SK-N-SH (cell line): ENCODE results near the gene VAMP1. TPM values are rescaled to one million over a fixed set of nuclear protein-coding genes. Genes with fewer than 3 reads are reported as not detected.

ENCODE experiments used
- CTCF ChIA-PET: fragments of 300-600, 350-600 bp; formaldehyde crosslinking; extraction: SDS; loops from one replicate; lab custom pipeline; 2021; lab: Yijun Ruan, JAX
- POLR2A ChIA-PET: fragments of 350-600 bp; sonication (Branson Sonifier 250); formaldehyde crosslinking; extraction: SDS; loops from one replicate; lab custom pipeline; 2020; ENCODE audit warnings: antibody characterized with exemption, inconsistent platforms; lab: Yijun Ruan, JAX
- DNase-seq: peaks from one replicate; pipeline ENCODE4 v3.0.0; 2012
- H2AFZ ChIP-seq: fragments of 200-600 bp; sonication (generic); 2 replicates; pipeline ENCODE4 v1.8.1; 2016; ENCODE audit warnings: antibody characterized with exemption, mild to moderate bottlenecking, low read depth
- H3F3A ChIP-seq: fragments of 200-600 bp; sonication (generic); replicated peaks from 2 replicates; pipeline ENCODE3; 2016; ENCODE audit warnings: antibody characterized with exemption, mild to moderate bottlenecking; ENCODE audit not compliant: insufficient read depth
- H3K27ac ChIP-seq, 2 experiments: fragments of 200-500 bp in 1 of 2; fragments of 200-600 bp in 1 of 2; sonication (Bioruptor generic) in 1 of 2; sonication (generic), shearing (Covaris generic) in 1 of 2; 2 replicates each; pipeline versions ENCODE4 v1.5.1 to v1.6.1; 2014 to 2016; ENCODE audit warnings: low read depth in 2 of 2, inconsistent platforms in 1 of 2, low read length in 1 of 2, mild to moderate bottlenecking in 1 of 2, mixed read lengths in 1 of 2
- H3K27me3 ChIP-seq: fragments of 200-600 bp; sonication (generic), shearing (Covaris generic); 2 replicates; pipeline ENCODE4 v1.6.1; 2016; ENCODE audit warnings: mixed run types; ENCODE audit not compliant: insufficient read depth
- H3K36me3 ChIP-seq, 2 experiments: fragments of 200-500 bp in 1 of 2; fragments of 200-600 bp in 1 of 2; sonication (Bioruptor generic) in 1 of 2; sonication (generic) in 1 of 2; replicated peaks in 1 of 2; 2 replicates each; pipeline versions ENCODE3 to v1.5.1; 2014 to 2016; ENCODE audit warnings: low read length in 1 of 2, mild to moderate bottlenecking in 1 of 2; ENCODE audit not compliant: insufficient read depth in 2 of 2, control insufficient read depth in 1 of 2
- H3K4me1 ChIP-seq, 2 experiments: fragments of 200-500 bp in 1 of 2; fragments of 200-600 bp in 1 of 2; sonication (Bioruptor generic) in 1 of 2; sonication (generic), shearing (Covaris generic) in 1 of 2; 2 replicates each; pipeline versions ENCODE4 v1.5.1 to v1.6.1; 2014 to 2016; ENCODE audit warnings: low read depth in 1 of 2, low read length in 1 of 2, mixed run types in 1 of 2; ENCODE audit not compliant: insufficient read depth in 2 of 2, control insufficient read depth in 1 of 2
- H3K4me2 ChIP-seq: fragments of 200-600 bp; sonication (generic), shearing (Covaris generic); 2 replicates; pipeline ENCODE4 v1.6.1; 2017; ENCODE audit warnings: mixed run types
- H3K4me3 ChIP-seq, 2 experiments: fragments of 200-500 bp in 1 of 2; fragments of 200-600 bp in 1 of 2; sonication (Bioruptor generic) in 1 of 2; sonication (generic), shearing (Covaris generic) in 1 of 2; 2 replicates each; pipeline versions ENCODE4 v1.5.1 to v1.8.1; 2014 to 2016; ENCODE audit warnings: low read depth in 2 of 2, inconsistent platforms in 1 of 2, low read length in 1 of 2, mild to moderate bottlenecking in 1 of 2, mixed read lengths in 1 of 2, moderate library complexity in 1 of 2
- H3K79me2 ChIP-seq: fragments of 200-600 bp; sonication (generic); 2 replicates; pipeline ENCODE4 v1.8.1; 2017; ENCODE audit warnings: mild to moderate bottlenecking; ENCODE audit not compliant: insufficient read depth
- H3K9ac ChIP-seq: fragments of 200-600 bp; sonication (generic); 2 replicates; pipeline ENCODE4 v1.6.1; 2017; ENCODE audit warnings: mixed run types
- H3K9me2 ChIP-seq: fragments of 200-600 bp; sonication (generic); 2 replicates; pipeline ENCODE4 v1.6.1; 2017; ENCODE audit warnings: mixed run types
- H3K9me3 ChIP-seq: fragments of 200-600 bp; sonication (generic); 2 replicates; pipeline ENCODE4 v1.6.1; 2017; ENCODE audit warnings: mixed run types, mild to moderate bottlenecking, moderate library complexity
- H4K20me1 ChIP-seq: fragments of 200-600 bp; sonication (generic); 2 replicates; pipeline ENCODE4 v1.6.1; 2017; ENCODE audit warnings: mild to moderate bottlenecking, mixed run types; ENCODE audit not compliant: insufficient read depth
- CTCF ChIP-seq: fragments of 200-600 bp; sonication (generic); IDR thresholded peaks from 2 replicates; pipeline ENCODE4 v1.6.1; 2017; ENCODE audit warnings: antibody characterized with exemption, mild to moderate bottlenecking, moderate library complexity
- ELF1 ChIP-seq: IDR thresholded peaks from 2 replicates; pipeline ENCODE4 v1.4.0; 2012
- EZH2phosphoT487 ChIP-seq: fragments of 200-600 bp; sonication (generic); IDR thresholded peaks from 2 replicates; pipeline ENCODE4 v1.6.1; 2017; ENCODE audit warnings: low read depth, mixed run types, mild to moderate bottlenecking, antibody characterized with exemption, moderate library complexity, borderline replicate concordance
- FOSL2 ChIP-seq: IDR thresholded peaks from 2 replicates; pipeline ENCODE4 v1.4.0; 2012; ENCODE audit warnings: low read depth, mild to moderate bottlenecking, moderate library complexity, borderline replicate concordance
- FOXJ3 ChIP-seq: sonication (generic); formaldehyde crosslinking; IDR thresholded peaks from 2 replicates; pipeline ENCODE4 v1.5.1; 2020; ENCODE audit warnings: mild to moderate bottlenecking, missing genetic modification reagents
- GABPA ChIP-seq: IDR thresholded peaks from 2 replicates; pipeline ENCODE4 v1.4.0; 2012; ENCODE audit warnings: low read depth, mild to moderate bottlenecking
- GATA2 ChIP-seq: sonication (generic); formaldehyde crosslinking; IDR thresholded peaks from 2 replicates; pipeline ENCODE4 v1.5.0; 2020; ENCODE audit warnings: mild to moderate bottlenecking, missing genetic modification reagents
- IRF3 ChIP-seq: fragments of 150-350 bp; IDR thresholded peaks from 2 replicates; pipeline ENCODE4 v1.6.1; 2016; ENCODE audit warnings: mild to moderate bottlenecking, low read depth, low read length
- JUND ChIP-seq: IDR thresholded peaks from 2 replicates; pipeline ENCODE4 v1.4.0; 2012
- MAX ChIP-seq: IDR thresholded peaks from 2 replicates; pipeline ENCODE4 v1.4.0; 2012; ENCODE audit warnings: low read depth
- MEF2A ChIP-seq: IDR thresholded peaks from 2 replicates; pipeline ENCODE4 v1.4.0; 2012; ENCODE audit warnings: low read depth, borderline replicate concordance
- MXI1 ChIP-seq: IDR thresholded peaks from 2 replicates; pipeline ENCODE4 v1.6.1; 2012; ENCODE audit warnings: mild to moderate bottlenecking, low read depth, low read length, improper control_type of control experiment
- POLR2AphosphoS5 ChIP-seq: IDR thresholded peaks from 2 replicates; pipeline ENCODE4 v1.6.1; 2012; ENCODE audit warnings: low read depth, low read length
- RFX5 ChIP-seq: IDR thresholded peaks from 2 replicates; pipeline ENCODE4 v1.6.1; 2012; ENCODE audit warnings: mild to moderate bottlenecking, improper control_type of control experiment, low read length
- TAF1 ChIP-seq: IDR thresholded peaks from 2 replicates; pipeline ENCODE4 v1.6.1; 2012; ENCODE audit warnings: low read depth, mild to moderate bottlenecking, low read length, moderate library complexity, borderline replicate concordance
- TCF12 ChIP-seq: IDR thresholded peaks from 2 replicates; pipeline ENCODE4 v1.4.0; 2012
- TEAD4 ChIP-seq: IDR thresholded peaks from 2 replicates; pipeline ENCODE4 v1.4.0; 2012; ENCODE audit warnings: mild to moderate bottlenecking, borderline replicate concordance; ENCODE audit not compliant: insufficient read depth
- ZBTB33 ChIP-seq: IDR thresholded peaks from 2 replicates; pipeline ENCODE4 v1.4.0; 2012; ENCODE audit warnings: low read depth, borderline replicate concordance
- WGBS: methylation state at CpG from one replicate; pipeline ENCODE4 v1.1.6; 2017; ENCODE audit warnings: low lambda C conversion rate; 5-methylcytosine and 5-hydroxymethylcytosine counted together
- polyA plus RNA-seq, 3 experiments: library from polyadenylated mRNA; depleted of rRNA; stranded (reverse); fragments of >200 nt; gene quantifications; 2 replicates each; pipeline ENCODE4 v1.2.3, GENCODE V29; 2012

The VAMP1 gene
- polyA plus RNA-seq, 1 of the 3 experiments (the other 2 are of a cell fraction) = 36.8 TPM

GRCh38 chr12:6444704-6445688, 25.5 kb downstream of the VAMP1 start, which contains the start of gene CD27:
Gene CD27, plus strand, starts transcription at chr12:6444955. Its CDS starts 141 bp downstream, at chr12:6445096.
- no peak for DNase-seq

GRCh38 chr12:6444031-6444430, 26.4 kb downstream of the VAMP1 start:
- Histone ChIP-seq H3K9me3 (no peaks in the 10 kb centered on the region), H3K4me2 (no peak overlapping the region), H3K27me3 (no peaks in the 10 kb centered on the region), H3F3A (no peaks in the 10 kb centered on the region)
- TF ChIP-seq POLR2AphosphoS5 (no peak), ZBTB33 (no peak), GABPA (no peak), FOXJ3 (CRISPR knock-in tag) (no peak), TEAD4 (no peak), IRF3 (no peak), CTCF (no peak), GATA2 (CRISPR knock-in tag) (no peak), JUND (no peak), FOSL2 (no peak), TAF1 (no peak), MXI1 (no peak), RFX5 (no peak)
- TF ChIP-seq, all 33 proteins: peak for 0
- H3K79me2 ChIP-seq = no peaks in the 10 kb centered on the region
- no peak overlapping the region for H2AFZ ChIP-seq
- DNase-seq = no peak
- WGBS = 83% methylated on average over 4 of the region's 4 CpGs
- H3K9ac ChIP-seq = no peak overlapping the region
- H3K27ac ChIP-seq = no peak overlapping the region
- H3K4me1 ChIP-seq = no peaks in the 10 kb centered on the region
- no peaks in the 10 kb centered on the region for H4K20me1 ChIP-seq
- CTCF ChIA-PET = interaction anchor here (1.1 to 2.5 kb wide), 5 partner anchors 15 to 455 kb away, joined by 3 to 14 read pairs (median 3); no protein-coding TSS in a partner anchor
- H3K36me3 ChIP-seq = no peaks in the 10 kb centered on the region
- H3K4me3 ChIP-seq = no peak overlapping the region
- POLR2A ChIA-PET = no interaction called here
- no peaks in the 10 kb centered on the region for H3K9me2 ChIP-seq

More at GRCh38 chr12:6444704-6445688, 25.5 kb downstream of the VAMP1 start, which contains the start of gene CD27:
- Histone ChIP-seq H3K9me3 (no peaks in the 10 kb centered on the region), H4K20me1 (no peaks in the 10 kb centered on the region), H3K4me1 (peaks cover 0 to 2% of the 10 kb centered on the region in 2 experiments; a peak in 1 of 4 replicates), H3K9me2 (no peaks in the 10 kb centered on the region), H3K27ac (no peak within 1 kb of the TSS), H3K79me2 (no peaks in the 10 kb centered on the region), H3F3A (no peaks in the 10 kb centered on the region), H3K27me3 (no peaks in the 10 kb centered on the region), H3K4me2 (no peak within 1 kb of the TSS), H2AFZ (no peak within 1 kb of the TSS), H3K4me3 (no peak within 1 kb of the TSS), H3K36me3 (no peaks in the 10 kb centered on the region), H3K9ac (no peak within 1 kb of the TSS)
- 92% methylated on average over 14 of the region's 16 CpGs for WGBS
- ChIA-PET CTCF (interaction anchor here (1.1 to 2.5 kb wide), 4 partner anchors 20 to 456 kb away, joined by 3 to 14 read pairs (median 6); no protein-coding TSS in a partner anchor), POLR2A (no interaction called here)
- TF ChIP-seq ELF1 = no peak
- no peak for TF ChIP-seq FOXJ3 (CRISPR knock-in tag)
- TF ChIP-seq EZH2phosphoT487 = no peak
- no peak for TF ChIP-seq MEF2A
- no peak for TF ChIP-seq TCF12
- no peak for TF ChIP-seq FOSL2
- no peak for TF ChIP-seq MAX
